DOHH2 (cell line): Measurements from ENCODE around the gene FOXA1.

ENCODE experiments used
- EZH2phosphoT487 ChIP-seq: fragments of 200-600 bp; sonication (generic); IDR thresholded peaks from 2 replicates; pipeline ENCODE4 v1.6.1; 2017; ENCODE audit warnings: borderline replicate concordance, mild to moderate bottlenecking, antibody characterized with exemption, low read length, moderate library complexity, mixed read lengths
- TF ChIP-seq, protein P1 (sequence below): fragments of 200-600 bp; sonication (generic); IDR thresholded peaks from one replicate; pipeline ENCODE4 v1.5.1; 2014; ENCODE audit warnings: antibody characterized with exemption, mild to moderate bottlenecking, low read depth, low read length; ENCODE audit not compliant: poor library complexity, severe bottlenecking

DNA sequence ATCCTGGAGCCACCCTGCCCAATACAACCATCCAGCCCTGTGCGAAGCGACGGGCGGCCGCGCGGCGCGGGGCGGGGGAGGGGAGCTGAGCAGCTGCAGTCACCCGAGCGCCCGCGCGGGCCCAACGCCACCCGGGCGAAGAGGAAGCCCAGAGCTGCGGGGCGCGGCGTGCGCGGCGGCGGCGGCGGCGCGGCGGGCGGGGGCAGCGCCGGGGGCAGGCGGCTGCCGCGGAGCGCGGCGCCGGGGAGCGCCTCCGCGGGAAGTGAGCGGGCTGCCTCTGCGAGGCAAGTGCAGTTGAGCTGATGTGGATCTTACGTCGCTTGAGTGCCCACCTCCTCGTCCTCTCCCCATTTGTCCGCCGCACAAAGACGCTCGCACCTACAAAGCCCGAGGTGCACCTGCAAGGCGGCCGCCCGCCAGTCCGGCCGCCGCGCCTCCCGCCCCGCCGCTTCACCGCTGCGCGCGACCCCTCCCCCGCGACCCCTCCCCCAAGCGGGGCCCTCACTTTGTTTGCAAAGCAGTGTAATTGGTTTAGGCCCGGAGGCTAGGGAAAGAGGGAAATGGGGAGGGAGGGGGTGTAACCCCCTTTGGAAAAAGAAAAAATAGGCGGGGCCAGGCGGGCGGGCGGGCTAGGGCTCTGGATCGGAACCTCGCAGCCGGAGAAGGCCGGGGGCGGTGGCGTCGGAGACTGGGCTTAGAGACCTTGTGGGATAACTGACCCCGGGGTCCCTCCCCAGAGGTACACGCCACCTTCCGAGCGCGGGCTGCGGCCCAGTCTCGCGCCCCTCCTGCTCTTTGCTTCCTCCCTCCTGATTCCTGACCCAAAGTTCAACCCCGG, at the start of gene FOXA1, which contains the start of gene TTC6:
- TF ChIP-seq, protein P1, sequence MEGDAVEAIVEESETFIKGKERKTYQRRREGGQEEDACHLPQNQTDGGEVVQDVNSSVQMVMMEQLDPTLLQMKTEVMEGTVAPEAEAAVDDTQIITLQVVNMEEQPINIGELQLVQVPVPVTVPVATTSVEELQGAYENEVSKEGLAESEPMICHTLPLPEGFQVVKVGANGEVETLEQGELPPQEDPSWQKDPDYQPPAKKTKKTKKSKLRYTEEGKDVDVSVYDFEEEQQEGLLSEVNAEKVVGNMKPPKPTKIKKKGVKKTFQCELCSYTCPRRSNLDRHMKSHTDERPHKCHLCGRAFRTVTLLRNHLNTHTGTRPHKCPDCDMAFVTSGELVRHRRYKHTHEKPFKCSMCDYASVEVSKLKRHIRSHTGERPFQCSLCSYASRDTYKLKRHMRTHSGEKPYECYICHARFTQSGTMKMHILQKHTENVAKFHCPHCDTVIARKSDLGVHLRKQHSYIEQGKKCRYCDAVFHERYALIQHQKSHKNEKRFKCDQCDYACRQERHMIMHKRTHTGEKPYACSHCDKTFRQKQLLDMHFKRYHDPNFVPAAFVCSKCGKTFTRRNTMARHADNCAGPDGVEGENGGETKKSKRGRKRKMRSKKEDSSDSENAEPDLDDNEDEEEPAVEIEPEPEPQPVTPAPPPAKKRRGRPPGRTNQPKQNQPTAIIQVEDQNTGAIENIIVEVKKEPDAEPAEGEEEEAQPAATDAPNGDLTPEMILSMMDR, result no peak
- TF ChIP-seq EZH2phosphoT487, result no peak
